ENCODE results near the gene BAAT.
"Not testable (repeated sequence)": the region's sequence is repeated elsewhere in the genome, so short reads cannot be mapped to it uniquely, and the experiment has no call there.

The BAAT gene

DNA sequence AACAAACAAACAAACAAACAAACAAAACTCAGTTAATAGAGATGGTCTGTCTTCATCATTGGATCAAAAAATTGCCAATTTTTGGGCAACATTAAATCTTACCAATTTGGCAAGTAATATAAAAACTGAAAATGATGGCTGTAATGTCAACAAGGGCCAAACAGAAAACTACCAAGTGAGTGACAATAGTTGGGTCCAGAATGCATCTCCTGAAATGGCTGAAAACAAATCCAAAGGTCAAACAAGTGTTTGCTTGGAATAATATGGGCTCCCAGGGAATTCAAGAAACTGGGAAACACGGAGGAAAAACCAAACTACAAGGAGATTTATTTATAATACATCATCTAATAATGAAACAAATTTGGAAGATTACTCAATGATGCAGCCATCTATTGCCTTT is 25.1 kb downstream of the BAAT start:
- no peak for DNase-seq

GRCh38 chr9:101356619-101357018 is 28.2 kb downstream of the BAAT start:
- no peak for DNase-seq

GRCh38 chr9:101354765-101355708 is 29.8 kb downstream of the BAAT start:
- DNase-seq = no peak

DNA sequence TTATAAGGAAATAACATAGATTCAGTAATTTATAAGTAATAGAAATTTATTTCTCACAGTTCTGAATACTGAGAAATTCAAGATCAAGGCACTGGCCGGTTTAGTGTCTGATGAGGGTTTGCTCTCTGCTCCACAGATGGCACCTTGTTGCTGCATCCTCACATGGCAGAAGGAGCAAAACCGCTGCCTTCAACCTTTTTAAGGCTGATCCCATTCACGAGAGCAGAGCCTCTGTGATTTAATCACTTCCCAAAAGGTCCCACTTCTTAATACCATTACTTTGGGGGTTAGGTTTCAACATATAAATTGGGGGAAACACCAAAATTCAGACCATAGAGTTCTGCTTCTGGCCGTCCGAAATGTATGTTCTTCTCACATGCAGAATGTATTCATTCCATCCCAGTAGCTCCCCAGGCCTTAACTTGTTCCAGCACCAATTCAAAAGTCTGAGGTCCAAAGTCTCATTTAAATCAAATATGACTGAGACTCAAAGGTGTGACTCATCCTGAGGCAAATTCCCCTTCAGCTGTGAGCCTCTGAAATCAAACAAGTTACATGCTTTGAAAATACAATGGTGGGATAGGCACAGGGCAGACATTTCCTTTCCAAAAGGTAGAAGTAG is 30.6 kb downstream of the BAAT start:
- no peak for DNase-seq

GRCh38 chr9:101353683-101354082 is 31.1 kb downstream of the BAAT start:
- no peak for DNase-seq

DNA sequence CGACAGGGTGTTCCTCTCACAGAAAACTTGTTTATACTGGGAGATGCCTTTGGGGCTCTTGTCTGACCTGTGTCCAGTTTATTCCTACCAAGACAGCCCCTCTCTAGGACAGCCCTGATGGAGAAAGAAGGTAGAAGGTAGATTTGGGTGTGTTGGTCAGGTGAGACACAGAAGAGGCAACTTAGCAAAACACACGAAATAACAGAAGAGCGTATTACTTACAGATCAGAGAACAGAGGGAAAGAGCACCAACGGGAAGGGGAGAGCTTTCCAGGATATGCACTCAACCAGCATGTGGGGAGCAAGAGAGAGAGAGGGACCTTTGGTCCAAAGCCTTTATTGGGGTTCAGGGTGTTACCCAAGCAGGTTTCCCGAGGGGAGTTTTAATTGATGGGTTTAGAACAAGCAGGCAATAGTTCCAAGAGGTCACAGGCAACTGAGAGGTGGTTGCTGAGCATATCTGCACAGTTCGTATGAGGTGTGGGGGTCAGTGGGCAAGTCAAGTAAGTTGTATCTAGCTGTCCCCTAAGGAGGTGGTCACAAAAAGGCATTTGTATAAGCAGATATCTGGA is 31.8 kb downstream of the BAAT start:
- DNase-seq = no peak

DNA sequence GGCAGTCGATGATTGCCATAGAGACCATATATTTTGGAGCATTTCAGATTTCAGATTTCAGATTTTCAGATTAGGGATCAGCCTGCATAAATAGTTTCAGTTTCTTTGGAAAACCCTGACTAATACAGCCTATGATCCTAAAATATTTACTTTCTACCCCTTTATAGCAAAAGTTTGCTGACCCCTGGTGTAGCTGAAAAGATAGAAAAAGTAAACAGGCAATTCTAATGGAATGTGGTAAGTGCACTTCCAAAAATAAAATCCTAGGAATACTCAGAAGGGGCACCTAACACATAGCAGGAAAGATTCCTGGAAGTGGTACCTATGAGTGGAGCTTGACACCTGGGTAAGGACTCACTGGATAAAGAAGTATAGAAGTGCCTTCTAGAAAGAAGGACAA is 34.5 kb downstream of the BAAT start:
- DNase-seq = no peak

DNA sequence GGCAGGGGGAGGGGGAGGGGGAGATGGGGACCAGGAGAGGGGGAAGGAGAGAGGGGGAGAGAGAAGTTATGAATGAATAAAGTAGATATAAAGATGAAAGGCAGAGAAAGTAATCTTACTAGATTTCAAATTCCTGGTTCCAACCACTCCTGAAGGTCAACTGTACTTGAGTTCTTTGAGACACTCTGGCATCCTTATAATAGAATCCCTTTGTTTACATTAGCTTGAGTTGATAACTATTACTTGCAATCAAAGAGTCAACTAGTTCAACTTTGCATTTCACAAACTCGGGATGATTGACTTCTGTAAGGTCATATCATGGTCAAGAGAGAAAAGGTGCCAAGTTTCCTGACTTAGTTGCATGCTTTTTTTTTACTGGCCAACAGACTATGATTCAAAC is 42.2 kb downstream of the BAAT start:
- DNase-seq = no peak

- no peak for DNase-seq
These were observed 42.8 kb downstream of the BAAT start for GRCh38 chr9:101341958-101342357.

DNA sequence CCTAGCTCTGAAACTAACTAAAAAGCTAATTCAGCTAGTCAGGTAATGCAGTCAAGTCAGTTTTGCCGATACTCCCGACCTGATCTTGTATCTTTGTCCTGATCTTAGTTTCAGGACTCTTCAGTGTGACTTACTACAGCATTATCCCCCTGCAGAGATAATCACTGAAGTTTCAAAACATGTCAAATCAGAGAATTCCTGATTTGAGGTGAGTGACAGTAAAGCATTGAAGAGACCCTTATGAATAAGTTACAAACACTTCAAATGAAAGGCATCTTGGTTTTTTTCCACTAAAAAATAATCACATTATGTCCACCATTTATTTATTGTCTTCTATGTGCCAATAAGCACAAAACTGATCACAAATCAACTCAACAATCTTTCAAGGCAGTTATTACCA is 47.6 kb downstream of the BAAT start:
- no peak for DNase-seq

DNA sequence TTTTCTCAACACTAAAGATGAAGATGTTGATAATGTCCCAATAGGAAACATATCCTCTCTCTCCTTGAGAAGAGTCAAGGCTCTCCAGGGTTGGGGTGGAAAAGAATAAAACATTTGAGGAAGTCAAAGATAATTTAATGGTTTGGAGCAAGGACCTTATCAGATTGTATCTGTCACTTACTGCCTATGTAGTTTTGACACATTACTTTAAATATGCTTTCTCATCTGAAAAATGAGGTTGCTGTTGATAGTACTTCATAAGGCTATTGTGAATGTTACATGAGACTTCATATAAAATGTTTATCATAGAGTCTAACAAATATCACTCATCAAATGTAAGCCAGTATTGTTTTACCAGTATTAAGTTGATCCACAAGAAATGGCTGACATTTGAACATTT is 48.7 kb downstream of the BAAT start:
- no peak for DNase-seq

- no peak for DNase-seq
These were observed 50.7 kb downstream of the BAAT start for GRCh38 chr9:101333926-101334702.

DNA sequence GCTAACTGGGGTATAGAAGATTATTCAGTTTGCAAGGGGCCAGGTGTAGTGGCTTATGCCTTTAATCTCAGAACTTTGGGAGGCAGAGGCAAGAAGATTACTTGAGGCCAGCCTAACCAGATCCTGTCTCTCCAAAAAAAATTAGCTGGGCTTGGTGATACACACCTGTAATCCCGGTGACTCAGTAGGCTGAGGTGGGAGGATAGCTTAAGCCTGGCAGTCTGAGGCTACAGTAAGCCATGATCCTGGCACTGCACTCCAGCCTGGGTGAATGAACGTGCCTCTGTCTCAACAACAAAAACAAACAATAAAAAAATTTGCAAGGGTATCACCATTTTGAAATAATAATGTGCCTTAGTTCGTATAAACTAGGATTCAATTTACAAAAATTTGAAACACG is 51.3 kb downstream of the BAAT start:
- no peak for DNase-seq

DNA sequence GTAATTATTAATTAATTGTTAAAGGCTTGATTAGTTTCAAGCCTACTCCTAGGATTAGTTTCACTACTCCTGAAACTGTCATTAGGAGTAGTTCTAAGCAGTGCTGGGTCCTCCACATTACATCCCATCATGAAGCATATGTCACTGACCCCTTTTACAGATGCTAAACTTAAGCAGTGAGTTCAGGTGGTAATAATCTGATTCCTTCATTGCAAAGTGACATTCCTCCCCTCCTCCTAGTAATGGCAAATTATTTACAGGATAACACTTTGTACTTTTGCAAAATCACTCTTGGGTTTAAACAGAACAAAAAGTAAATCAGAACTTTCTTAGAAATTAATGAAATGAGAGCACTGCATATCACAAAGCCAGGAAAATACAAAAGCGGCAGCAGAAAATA is 52.4 kb downstream of the BAAT start:
- no peak for DNase-seq

- DNase-seq = not testable (repeated sequence)
These were observed 57.3 kb downstream of the BAAT start for GRCh38 chr9:101327422-101327909.

- no peak for DNase-seq
These were observed 58.3 kb downstream of the BAAT start for GRCh38 chr9:101326501-101326900.

DNA sequence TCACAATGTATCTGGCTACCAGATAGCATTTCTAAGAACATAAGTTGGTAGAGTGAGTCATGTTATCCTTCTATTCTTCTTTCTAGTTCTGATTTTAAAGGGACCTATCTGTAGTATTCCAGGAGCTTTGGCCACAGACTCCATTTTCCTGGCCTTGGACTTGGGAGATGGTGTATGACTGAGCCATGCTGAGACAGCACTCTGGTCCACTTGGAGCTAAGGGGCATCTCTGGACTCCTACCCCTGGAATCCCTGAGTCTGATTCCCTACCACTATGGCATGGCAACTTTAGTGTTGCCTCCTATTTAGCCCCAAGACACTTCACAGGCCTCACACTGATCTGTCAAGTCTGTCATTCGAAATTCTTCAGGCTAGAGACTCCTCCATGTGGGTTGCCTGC is 58.8 kb downstream of the BAAT start:
- no peak for DNase-seq

DNA sequence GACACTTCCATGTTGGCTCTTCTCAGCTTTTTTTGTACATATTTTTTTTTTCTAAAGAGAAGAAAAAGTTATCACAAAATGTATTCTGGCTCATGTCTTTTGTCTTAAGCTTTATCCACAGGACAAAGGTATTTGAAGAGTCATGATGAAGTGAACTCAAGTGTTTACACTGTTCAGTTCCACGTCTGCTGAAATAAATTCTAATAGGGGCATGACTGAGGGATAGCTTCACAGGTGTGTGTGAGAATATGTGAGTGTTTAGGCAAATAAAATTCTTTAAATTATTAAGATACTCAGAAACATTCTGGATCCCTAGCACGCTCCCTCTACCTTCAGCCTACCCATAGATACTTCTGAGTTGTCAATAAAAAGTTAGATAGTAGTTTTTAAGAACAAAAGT is 59.8 kb downstream of the BAAT start:
- no peak for DNase-seq

- DNase-seq = no peak
These were observed 60.5 kb downstream of the BAAT start for GRCh38 chr9:101324245-101324804.

DNA sequence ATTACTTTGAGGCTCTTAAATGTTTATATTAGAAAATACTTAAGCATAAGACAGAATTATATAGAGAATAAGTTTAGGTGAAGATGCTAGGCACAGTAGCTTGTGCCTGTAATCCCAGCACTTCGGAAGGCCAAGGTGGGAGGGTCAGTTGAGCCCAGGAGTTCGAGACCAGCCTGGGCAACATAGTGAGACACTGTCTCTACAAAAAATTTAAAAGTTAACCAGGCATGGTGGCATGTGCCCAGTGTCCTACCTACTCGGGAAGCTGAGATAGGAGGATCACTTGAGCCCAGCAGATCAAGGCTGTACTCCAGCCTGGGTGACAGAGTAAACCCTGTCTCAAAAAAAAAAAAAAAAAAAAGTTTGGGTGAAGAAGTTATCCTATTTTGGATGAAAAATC is 61.7 kb downstream of the BAAT start:
- no peak for DNase-seq

- no peak for DNase-seq
These were observed 67.1 kb downstream of the BAAT start for GRCh38 chr9:101317735-101318134.

DNA sequence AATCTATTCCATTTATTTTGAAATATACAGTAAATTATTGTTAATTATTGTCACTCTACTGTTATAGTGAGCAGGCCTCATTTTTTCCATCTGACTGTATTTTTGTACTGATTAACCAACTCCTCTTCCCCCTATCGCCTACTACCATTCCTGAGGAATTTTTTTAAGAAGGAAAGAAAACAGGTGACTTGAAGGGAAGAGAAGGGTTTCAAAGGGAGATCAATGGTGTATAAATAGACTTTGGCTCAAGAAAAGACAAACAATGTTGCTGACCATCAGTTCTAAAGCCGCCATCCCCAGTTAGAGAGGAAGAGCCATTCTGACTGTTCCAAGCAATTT is 69.7 kb downstream of the BAAT start:
- no peak for DNase-seq

- no peak for DNase-seq
These were observed 72.1 kb downstream of the BAAT start for GRCh38 chr9:101312661-101313060.

All from CD4-positive, alpha-beta T cell treated with Interleukin-4 for 4 hours (primary cell).